Measurements from ENCODE around the gene CEACAM6. TPM values are rescaled to one million over a fixed set of nuclear protein-coding genes. Genes with fewer than 3 reads are reported as not detected.

The CEACAM6 gene
- total RNA-seq, 1 experiment from 2014 or later: 0.37 TPM

DNA sequence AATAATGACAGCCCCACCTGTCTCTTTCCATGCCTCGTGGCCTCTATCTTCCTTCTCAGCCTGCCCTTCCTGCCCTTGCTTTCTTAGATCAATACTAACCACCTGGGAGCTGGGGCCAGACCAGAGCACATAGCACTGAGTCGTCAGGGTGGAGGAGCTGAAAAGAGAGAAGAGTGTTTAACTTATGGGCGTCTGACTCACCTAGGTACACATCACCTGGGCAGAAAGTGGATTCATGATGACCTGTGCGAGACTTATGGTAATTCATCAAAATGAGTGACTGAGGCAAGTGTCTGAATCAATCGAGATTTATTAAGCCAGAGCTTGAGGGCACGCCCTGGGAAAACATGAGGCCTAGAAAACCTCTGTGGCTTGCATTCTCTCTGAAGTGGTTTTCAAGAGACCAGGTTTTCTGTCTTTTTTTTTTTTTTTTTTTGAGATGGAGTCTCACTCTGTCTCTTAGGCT lies 19.2 kb downstream of the CEACAM6 start:
- H3K27ac Mint-ChIP-seq: no peak overlapping the region
- no peaks in the 10 kb centered on the region; the same call in 1 of the 2 replicates for H3K27me3 Mint-ChIP-seq (ENCODE audit: low read depth)
- 0 out of 2 replicates have a peak, but pooled peaks cover 3% of the 10 kb centered on the region for H3K9me3 Mint-ChIP-seq
- H3K4me1 Mint-ChIP-seq: peaks cover 17% of the 10 kb centered on the region
- DNase-seq (ENCODE audit: low spot score): no peak
- H3K36me3 Mint-ChIP-seq: no peaks in the 10 kb centered on the region
- TF ChIP-seq, protein P1, sequence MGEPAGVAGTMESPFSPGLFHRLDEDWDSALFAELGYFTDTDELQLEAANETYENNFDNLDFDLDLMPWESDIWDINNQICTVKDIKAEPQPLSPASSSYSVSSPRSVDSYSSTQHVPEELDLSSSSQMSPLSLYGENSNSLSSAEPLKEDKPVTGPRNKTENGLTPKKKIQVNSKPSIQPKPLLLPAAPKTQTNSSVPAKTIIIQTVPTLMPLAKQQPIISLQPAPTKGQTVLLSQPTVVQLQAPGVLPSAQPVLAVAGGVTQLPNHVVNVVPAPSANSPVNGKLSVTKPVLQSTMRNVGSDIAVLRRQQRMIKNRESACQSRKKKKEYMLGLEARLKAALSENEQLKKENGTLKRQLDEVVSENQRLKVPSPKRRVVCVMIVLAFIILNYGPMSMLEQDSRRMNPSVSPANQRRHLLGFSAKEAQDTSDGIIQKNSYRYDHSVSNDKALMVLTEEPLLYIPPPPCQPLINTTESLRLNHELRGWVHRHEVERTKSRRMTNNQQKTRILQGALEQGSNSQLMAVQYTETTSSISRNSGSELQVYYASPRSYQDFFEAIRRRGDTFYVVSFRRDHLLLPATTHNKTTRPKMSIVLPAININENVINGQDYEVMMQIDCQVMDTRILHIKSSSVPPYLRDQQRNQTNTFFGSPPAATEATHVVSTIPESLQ (CRISPR knock-in tag; IDR thresholded peaks at IDR 0.05): no peak
- TF ChIP-seq, protein P2, sequence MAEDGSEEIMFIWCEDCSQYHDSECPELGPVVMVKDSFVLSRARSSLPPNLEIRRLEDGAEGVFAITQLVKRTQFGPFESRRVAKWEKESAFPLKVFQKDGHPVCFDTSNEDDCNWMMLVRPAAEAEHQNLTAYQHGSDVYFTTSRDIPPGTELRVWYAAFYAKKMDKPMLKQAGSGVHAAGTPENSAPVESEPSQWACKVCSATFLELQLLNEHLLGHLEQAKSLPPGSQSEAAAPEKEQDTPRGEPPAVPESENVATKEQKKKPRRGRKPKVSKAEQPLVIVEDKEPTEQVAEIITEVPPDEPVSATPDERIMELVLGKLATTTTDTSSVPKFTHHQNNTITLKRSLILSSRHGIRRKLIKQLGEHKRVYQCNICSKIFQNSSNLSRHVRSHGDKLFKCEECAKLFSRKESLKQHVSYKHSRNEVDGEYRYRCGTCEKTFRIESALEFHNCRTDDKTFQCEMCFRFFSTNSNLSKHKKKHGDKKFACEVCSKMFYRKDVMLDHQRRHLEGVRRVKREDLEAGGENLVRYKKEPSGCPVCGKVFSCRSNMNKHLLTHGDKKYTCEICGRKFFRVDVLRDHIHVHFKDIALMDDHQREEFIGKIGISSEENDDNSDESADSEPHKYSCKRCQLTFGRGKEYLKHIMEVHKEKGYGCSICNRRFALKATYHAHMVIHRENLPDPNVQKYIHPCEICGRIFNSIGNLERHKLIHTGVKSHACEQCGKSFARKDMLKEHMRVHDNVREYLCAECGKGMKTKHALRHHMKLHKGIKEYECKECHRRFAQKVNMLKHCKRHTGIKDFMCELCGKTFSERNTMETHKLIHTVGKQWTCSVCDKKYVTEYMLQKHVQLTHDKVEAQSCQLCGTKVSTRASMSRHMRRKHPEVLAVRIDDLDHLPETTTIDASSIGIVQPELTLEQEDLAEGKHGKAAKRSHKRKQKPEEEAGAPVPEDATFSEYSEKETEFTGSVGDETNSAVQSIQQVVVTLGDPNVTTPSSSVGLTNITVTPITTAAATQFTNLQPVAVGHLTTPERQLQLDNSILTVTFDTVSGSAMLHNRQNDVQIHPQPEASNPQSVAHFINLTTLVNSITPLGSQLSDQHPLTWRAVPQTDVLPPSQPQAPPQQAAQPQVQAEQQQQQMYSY (CRISPR knock-in tag; IDR thresholded peaks at IDR 0.05): no peak
- TF ChIP-seq CREM (CRISPR knock-in tag; IDR thresholded peaks at IDR 0.05) (no peak), FOXJ3 (CRISPR knock-in tag; IDR thresholded peaks at IDR 0.05; ENCODE audit: borderline replicate concordance) (no peak), FOXK1 (CRISPR knock-in tag; IDR thresholded peaks at IDR 0.05) (no peak), MXD4 (CRISPR knock-in tag; IDR thresholded peaks at IDR 0.05; ENCODE audit: borderline replicate concordance) (no peak), JUN (CRISPR knock-in tag; IDR thresholded peaks at IDR 0.05) (no peak), ZNF138 (CRISPR knock-in tag; conservative IDR thresholded peaks at IDR 0.05) (no peak)
- TF ChIP-seq, protein P3, sequence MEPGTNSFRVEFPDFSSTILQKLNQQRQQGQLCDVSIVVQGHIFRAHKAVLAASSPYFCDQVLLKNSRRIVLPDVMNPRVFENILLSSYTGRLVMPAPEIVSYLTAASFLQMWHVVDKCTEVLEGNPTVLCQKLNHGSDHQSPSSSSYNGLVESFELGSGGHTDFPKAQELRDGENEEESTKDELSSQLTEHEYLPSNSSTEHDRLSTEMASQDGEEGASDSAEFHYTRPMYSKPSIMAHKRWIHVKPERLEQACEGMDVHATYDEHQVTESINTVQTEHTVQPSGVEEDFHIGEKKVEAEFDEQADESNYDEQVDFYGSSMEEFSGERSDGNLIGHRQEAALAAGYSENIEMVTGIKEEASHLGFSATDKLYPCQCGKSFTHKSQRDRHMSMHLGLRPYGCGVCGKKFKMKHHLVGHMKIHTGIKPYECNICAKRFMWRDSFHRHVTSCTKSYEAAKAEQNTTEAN (CRISPR knock-in tag; IDR thresholded peaks at IDR 0.05): no peak
- TF ChIP-seq, protein P4, sequence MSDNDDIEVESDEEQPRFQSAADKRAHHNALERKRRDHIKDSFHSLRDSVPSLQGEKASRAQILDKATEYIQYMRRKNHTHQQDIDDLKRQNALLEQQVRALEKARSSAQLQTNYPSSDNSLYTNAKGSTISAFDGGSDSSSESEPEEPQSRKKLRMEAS (CRISPR knock-in tag; IDR thresholded peaks at IDR 0.05): no peak
- ATAC-seq: no peak
- ChIA-PET POLR2A (no interaction called here), CTCF (interaction anchor here (1.6 to 5.3 kb wide), 5 partner anchors 11 to 68 kb away, joined by 4 to 55 read pairs (median 13); no protein-coding TSS in a partner anchor)
- H3K4me3 Mint-ChIP-seq: no peak overlapping the region

DNA sequence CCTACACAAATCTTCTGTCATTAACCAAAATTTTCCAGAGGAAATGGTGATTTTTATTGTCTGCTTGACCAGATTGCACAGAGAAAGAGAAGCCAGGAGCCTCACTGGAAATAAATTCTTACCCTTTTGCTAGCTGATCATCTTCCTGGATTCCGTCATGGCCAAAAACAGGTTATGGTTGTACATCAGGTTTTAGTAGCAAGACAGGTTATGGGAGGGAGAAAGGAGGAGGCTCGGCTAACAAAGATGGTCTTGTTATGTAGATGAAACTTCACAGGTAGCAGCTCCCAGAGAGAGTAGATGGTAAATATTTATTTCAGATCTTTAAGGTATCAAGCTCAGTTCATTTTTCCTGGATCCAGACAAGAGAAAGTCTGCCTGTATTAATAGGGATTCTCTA lies 21.4 kb downstream of the CEACAM6 start:
- Mint-ChIP-seq H3K9me3 (0 out of 2 replicates have a peak, but pooled peaks cover 3% of the 10 kb centered on the region), H3K4me1 (peaks cover 17% of the 10 kb centered on the region), H3K36me3 (no peaks in the 10 kb centered on the region), H3K27ac (no peak overlapping the region), H3K4me3 (no peak overlapping the region), H3K27me3 (ENCODE audit: low read depth) (no peaks in the 10 kb centered on the region)
- DNase-seq (ENCODE audit: low spot score) (no peak), ATAC-seq (no peak)
- ChIA-PET POLR2A (no interaction called here), CTCF (interaction anchor here (1.0 to 5.3 kb wide), 8 partner anchors 9 to 328 kb away, joined by 3 to 55 read pairs (median 4); no protein-coding TSS in a partner anchor)
- TF ChIP-seq NR2C2 (CRISPR knock-in tag; IDR thresholded peaks at IDR 0.05) (no peak), ZBTB21 (CRISPR knock-in tag; IDR thresholded peaks at IDR 0.05; ENCODE audit: borderline replicate concordance) (no peak), JUN (CRISPR knock-in tag; IDR thresholded peaks at IDR 0.05) (no peak), ETV6 (CRISPR knock-in tag; IDR thresholded peaks at IDR 0.05) (no peak), GTF2I (CRISPR knock-in tag; conservative IDR thresholded peaks at IDR 0.05) (no peak), TP53 (CRISPR knock-in tag; IDR thresholded peaks at IDR 0.05) (no peak)
- TF ChIP-seq, protein P5, sequence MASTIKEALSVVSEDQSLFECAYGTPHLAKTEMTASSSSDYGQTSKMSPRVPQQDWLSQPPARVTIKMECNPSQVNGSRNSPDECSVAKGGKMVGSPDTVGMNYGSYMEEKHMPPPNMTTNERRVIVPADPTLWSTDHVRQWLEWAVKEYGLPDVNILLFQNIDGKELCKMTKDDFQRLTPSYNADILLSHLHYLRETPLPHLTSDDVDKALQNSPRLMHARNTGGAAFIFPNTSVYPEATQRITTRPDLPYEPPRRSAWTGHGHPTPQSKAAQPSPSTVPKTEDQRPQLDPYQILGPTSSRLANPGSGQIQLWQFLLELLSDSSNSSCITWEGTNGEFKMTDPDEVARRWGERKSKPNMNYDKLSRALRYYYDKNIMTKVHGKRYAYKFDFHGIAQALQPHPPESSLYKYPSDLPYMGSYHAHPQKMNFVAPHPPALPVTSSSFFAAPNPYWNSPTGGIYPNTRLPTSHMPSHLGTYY (CRISPR knock-in tag; IDR thresholded peaks at IDR 0.05): no peak
- TF ChIP-seq, protein P6, sequence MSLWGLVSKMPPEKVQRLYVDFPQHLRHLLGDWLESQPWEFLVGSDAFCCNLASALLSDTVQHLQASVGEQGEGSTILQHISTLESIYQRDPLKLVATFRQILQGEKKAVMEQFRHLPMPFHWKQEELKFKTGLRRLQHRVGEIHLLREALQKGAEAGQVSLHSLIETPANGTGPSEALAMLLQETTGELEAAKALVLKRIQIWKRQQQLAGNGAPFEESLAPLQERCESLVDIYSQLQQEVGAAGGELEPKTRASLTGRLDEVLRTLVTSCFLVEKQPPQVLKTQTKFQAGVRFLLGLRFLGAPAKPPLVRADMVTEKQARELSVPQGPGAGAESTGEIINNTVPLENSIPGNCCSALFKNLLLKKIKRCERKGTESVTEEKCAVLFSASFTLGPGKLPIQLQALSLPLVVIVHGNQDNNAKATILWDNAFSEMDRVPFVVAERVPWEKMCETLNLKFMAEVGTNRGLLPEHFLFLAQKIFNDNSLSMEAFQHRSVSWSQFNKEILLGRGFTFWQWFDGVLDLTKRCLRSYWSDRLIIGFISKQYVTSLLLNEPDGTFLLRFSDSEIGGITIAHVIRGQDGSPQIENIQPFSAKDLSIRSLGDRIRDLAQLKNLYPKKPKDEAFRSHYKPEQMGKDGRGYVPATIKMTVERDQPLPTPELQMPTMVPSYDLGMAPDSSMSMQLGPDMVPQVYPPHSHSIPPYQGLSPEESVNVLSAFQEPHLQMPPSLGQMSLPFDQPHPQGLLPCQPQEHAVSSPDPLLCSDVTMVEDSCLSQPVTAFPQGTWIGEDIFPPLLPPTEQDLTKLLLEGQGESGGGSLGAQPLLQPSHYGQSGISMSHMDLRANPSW (CRISPR knock-in tag; conservative IDR thresholded peaks at IDR 0.05; ENCODE audit: low read depth): no peak
- TF ChIP-seq, protein P7, sequence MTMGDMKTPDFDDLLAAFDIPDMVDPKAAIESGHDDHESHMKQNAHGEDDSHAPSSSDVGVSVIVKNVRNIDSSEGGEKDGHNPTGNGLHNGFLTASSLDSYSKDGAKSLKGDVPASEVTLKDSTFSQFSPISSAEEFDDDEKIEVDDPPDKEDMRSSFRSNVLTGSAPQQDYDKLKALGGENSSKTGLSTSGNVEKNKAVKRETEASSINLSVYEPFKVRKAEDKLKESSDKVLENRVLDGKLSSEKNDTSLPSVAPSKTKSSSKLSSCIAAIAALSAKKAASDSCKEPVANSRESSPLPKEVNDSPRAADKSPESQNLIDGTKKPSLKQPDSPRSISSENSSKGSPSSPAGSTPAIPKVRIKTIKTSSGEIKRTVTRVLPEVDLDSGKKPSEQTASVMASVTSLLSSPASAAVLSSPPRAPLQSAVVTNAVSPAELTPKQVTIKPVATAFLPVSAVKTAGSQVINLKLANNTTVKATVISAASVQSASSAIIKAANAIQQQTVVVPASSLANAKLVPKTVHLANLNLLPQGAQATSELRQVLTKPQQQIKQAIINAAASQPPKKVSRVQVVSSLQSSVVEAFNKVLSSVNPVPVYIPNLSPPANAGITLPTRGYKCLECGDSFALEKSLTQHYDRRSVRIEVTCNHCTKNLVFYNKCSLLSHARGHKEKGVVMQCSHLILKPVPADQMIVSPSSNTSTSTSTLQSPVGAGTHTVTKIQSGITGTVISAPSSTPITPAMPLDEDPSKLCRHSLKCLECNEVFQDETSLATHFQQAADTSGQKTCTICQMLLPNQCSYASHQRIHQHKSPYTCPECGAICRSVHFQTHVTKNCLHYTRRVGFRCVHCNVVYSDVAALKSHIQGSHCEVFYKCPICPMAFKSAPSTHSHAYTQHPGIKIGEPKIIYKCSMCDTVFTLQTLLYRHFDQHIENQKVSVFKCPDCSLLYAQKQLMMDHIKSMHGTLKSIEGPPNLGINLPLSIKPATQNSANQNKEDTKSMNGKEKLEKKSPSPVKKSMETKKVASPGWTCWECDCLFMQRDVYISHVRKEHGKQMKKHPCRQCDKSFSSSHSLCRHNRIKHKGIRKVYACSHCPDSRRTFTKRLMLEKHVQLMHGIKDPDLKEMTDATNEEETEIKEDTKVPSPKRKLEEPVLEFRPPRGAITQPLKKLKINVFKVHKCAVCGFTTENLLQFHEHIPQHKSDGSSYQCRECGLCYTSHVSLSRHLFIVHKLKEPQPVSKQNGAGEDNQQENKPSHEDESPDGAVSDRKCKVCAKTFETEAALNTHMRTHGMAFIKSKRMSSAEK (CRISPR knock-in tag; IDR thresholded peaks at IDR 0.05; ENCODE audit: borderline replicate concordance): no peak
